Gastroesophageal sphincter (tissue), 3 donors: ENCODE results near the gene GADL1.

Source experiments
- CTCF ChIP-seq, 4 experiments: fragments of 200-600 bp in 2 of 4; fragments of 450-650 bp in 2 of 4; sonication (generic) in 1 of 4; IDR thresholded peaks; one replicate each; pipeline ENCODE4 v1.5.1; 2017 to 2019; ENCODE audit warnings: antibody characterized with exemption in 4 of 4, mild to moderate bottlenecking in 2 of 4, moderate library complexity in 2 of 4
- EP300 ChIP-seq: sonication (generic); formaldehyde crosslinking; IDR thresholded peaks from one replicate; pipeline ENCODE4 v1.6.1; 2017; ENCODE audit warnings: antibody characterized with exemption, mild to moderate bottlenecking
- POLR2A ChIP-seq, 2 donors: fragments of 450-650 bp; IDR thresholded peaks; one replicate each; pipeline ENCODE4 v1.6.1; 2017; ENCODE audit warnings: antibody characterized with exemption in 2 of 2, mild to moderate bottlenecking in 2 of 2, moderate library complexity in 1 of 2
- POLR2AphosphoS5 ChIP-seq: sonication (generic); formaldehyde crosslinking; IDR thresholded peaks from one replicate; pipeline ENCODE4 v1.6.1; 2017; ENCODE audit warnings: antibody characterized with exemption

GRCh38 chr3:30886888-30887287 lies 7.6 kb downstream of the GADL1 start:
- no peak for TF ChIP-seq CTCF (IDR thresholded peaks at IDR 0.05)
- no peak for TF ChIP-seq POLR2A (IDR thresholded peaks at IDR 0.05)
- TF ChIP-seq EP300: no peak
- no peak for TF ChIP-seq POLR2AphosphoS5
